ENCODE measurements around the gene PIMREG.

Gene PIMREG

DNA sequence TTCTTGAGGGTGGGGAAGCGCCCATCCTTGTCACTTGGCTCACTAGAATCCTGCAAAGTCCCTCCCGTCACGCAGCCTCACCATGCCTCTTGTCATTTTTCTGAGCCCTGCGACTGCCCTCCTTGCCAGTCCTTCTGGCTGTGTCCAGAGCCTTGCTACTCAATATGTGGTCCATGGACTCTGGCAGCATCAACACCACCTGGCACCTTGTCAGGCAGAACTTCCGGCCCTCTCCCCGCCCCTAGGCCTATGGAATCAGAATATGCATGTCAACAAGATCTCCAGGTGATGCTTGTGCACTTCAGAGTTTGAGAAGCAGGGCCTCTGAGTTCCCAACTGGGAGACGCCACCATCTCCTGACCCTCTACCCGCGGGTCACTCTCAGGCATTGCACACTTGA, 12.1 kb downstream of the PIMREG start:
- H3K27ac ChIP-seq (ENCODE audit: extremely low read depth, low read depth, low read length), result no peak overlapping the region
- H3K9me3 ChIP-seq (ENCODE audit: control insufficient read depth, insufficient read depth, low read depth, low read length), result no peaks in the 10 kb centered on the region
- ChIA-PET POLR2A (no interaction called here), CTCF (no interaction called here)
- no peaks in the 10 kb centered on the region for H3K4me1 ChIP-seq (ENCODE audit: control insufficient read depth, insufficient read depth, low read length)
- TF ChIP-seq, protein P1, sequence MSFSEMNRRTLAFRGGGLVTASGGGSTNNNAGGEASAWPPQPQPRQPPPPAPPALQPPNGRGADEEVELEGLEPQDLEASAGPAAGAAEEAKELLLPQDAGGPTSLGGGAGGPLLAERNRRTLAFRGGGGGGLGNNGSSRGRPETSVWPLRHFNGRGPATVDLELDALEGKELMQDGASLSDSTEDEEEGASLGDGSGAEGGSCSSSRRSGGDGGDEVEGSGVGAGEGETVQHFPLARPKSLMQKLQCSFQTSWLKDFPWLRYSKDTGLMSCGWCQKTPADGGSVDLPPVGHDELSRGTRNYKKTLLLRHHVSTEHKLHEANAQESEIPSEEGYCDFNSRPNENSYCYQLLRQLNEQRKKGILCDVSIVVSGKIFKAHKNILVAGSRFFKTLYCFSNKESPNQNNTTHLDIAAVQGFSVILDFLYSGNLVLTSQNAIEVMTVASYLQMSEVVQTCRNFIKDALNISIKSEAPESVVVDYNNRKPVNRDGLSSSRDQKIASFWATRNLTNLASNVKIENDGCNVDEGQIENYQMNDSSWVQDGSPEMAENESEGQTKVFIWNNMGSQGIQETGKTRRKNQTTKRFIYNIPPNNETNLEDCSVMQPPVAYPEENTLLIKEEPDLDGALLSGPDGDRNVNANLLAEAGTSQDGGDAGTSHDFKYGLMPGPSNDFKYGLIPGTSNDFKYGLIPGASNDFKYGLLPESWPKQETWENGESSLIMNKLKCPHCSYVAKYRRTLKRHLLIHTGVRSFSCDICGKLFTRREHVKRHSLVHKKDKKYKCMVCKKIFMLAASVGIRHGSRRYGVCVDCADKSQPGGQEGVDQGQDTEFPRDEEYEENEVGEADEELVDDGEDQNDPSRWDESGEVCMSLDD (tag by site-specific recombination; IDR thresholded peaks at IDR 0.05), result no peak
- TF ChIP-seq ZNF184 (tag by site-specific recombination; IDR thresholded peaks at IDR 0.05), result no peak
- TF ChIP-seq PRDM1 (tag by site-specific recombination; IDR thresholded peaks at IDR 0.05), result no peak
- TF ChIP-seq ZNF48 (tag by site-specific recombination; IDR thresholded peaks at IDR 0.05), result no peak
- TF ChIP-seq ZNF660 (tag by site-specific recombination; IDR thresholded peaks at IDR 0.05), result no peak
- no peak for TF ChIP-seq ZNF433 (tag by site-specific recombination; IDR thresholded peaks at IDR 0.05; ENCODE audit: low read depth)
- TF ChIP-seq MZF1 (tag by site-specific recombination; IDR thresholded peaks at IDR 0.05; ENCODE audit: borderline replicate concordance), result no peak
- TF ChIP-seq ZNF768 (tag by site-specific recombination; IDR thresholded peaks at IDR 0.05), result no peak
- no peak for TF ChIP-seq ZNF670 (tag by site-specific recombination; IDR thresholded peaks at IDR 0.05; ENCODE audit: low read depth)
- TF ChIP-seq, protein P2, sequence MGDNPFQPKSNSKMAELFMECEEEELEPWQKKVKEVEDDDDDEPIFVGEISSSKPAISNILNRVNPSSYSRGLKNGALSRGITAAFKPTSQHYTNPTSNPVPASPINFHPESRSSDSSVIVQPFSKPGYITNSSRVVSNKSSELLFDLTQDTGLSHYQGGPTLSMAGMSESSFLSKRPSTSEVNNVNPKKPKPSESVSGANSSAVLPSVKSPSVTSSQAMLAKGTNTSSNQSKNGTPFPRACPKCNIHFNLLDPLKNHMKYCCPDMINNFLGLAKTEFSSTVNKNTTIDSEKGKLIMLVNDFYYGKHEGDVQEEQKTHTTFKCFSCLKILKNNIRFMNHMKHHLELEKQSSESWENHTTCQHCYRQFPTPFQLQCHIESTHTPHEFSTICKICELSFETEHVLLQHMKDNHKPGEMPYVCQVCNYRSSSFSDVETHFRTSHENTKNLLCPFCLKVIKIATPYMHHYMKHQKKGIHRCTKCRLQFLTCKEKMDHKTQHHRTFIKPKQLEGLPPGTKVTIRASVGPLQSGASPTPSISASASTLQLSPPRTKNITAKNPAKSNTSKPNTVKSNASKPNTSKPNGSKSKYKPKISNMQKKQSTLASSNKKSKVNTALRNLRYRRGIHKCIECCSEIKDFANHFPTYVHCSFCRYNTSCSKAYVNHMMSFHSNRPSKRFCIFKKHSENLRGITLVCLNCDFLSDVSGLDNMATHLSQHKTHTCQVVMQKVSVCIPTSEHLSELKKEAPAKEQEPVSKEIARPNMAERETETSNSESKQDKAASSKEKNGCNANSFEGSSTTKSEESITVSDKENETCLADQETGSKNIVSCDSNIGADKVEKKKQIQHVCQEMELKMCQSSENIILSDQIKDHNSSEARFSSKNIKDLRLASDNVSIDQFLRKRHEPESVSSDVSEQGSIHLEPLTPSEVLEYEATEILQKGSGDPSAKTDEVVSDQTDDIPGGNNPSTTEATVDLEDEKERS (tag by site-specific recombination; IDR thresholded peaks at IDR 0.05), result no peak
- TF ChIP-seq GLI2 (tag by site-specific recombination; IDR thresholded peaks at IDR 0.05; ENCODE audit: borderline replicate concordance, low read depth), result no peak
- TF ChIP-seq, protein P3, sequence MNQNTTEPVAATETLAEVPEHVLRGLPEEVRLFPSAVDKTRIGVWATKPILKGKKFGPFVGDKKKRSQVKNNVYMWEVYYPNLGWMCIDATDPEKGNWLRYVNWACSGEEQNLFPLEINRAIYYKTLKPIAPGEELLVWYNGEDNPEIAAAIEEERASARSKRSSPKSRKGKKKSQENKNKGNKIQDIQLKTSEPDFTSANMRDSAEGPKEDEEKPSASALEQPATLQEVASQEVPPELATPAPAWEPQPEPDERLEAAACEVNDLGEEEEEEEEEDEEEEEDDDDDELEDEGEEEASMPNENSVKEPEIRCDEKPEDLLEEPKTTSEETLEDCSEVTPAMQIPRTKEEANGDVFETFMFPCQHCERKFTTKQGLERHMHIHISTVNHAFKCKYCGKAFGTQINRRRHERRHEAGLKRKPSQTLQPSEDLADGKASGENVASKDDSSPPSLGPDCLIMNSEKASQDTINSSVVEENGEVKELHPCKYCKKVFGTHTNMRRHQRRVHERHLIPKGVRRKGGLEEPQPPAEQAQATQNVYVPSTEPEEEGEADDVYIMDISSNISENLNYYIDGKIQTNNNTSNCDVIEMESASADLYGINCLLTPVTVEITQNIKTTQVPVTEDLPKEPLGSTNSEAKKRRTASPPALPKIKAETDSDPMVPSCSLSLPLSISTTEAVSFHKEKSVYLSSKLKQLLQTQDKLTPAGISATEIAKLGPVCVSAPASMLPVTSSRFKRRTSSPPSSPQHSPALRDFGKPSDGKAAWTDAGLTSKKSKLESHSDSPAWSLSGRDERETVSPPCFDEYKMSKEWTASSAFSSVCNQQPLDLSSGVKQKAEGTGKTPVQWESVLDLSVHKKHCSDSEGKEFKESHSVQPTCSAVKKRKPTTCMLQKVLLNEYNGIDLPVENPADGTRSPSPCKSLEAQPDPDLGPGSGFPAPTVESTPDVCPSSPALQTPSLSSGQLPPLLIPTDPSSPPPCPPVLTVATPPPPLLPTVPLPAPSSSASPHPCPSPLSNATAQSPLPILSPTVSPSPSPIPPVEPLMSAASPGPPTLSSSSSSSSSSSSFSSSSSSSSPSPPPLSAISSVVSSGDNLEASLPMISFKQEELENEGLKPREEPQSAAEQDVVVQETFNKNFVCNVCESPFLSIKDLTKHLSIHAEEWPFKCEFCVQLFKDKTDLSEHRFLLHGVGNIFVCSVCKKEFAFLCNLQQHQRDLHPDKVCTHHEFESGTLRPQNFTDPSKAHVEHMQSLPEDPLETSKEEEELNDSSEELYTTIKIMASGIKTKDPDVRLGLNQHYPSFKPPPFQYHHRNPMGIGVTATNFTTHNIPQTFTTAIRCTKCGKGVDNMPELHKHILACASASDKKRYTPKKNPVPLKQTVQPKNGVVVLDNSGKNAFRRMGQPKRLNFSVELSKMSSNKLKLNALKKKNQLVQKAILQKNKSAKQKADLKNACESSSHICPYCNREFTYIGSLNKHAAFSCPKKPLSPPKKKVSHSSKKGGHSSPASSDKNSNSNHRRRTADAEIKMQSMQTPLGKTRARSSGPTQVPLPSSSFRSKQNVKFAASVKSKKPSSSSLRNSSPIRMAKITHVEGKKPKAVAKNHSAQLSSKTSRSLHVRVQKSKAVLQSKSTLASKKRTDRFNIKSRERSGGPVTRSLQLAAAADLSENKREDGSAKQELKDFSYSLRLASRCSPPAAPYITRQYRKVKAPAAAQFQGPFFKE (tag by site-specific recombination; IDR thresholded peaks at IDR 0.05; ENCODE audit: borderline replicate concordance), result no peak
- no peak for TF ChIP-seq SCRT1 (tag by site-specific recombination; IDR thresholded peaks at IDR 0.05; ENCODE audit: borderline replicate concordance)
- TF ChIP-seq, protein P4, sequence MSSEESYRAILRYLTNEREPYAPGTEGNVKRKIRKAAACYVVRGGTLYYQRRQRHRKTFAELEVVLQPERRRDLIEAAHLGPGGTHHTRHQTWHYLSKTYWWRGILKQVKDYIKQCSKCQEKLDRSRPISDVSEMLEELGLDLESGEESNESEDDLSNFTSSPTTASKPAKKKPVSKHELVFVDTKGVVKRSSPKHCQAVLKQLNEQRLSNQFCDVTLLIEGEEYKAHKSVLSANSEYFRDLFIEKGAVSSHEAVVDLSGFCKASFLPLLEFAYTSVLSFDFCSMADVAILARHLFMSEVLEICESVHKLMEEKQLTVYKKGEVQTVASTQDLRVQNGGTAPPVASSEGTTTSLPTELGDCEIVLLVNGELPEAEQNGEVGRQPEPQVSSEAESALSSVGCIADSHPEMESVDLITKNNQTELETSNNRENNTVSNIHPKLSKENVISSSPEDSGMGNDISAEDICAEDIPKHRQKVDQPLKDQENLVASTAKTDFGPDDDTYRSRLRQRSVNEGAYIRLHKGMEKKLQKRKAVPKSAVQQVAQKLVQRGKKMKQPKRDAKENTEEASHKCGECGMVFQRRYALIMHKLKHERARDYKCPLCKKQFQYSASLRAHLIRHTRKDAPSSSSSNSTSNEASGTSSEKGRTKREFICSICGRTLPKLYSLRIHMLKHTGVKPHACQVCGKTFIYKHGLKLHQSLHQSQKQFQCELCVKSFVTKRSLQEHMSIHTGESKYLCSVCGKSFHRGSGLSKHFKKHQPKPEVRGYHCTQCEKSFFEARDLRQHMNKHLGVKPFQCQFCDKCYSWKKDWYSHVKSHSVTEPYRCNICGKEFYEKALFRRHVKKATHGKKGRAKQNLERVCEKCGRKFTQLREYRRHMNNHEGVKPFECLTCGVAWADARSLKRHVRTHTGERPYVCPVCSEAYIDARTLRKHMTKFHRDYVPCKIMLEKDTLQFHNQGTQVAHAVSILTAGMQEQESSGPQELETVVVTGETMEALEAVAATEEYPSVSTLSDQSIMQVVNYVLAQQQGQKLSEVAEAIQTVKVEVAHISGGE (tag by site-specific recombination; conservative IDR thresholded peaks at IDR 0.05; ENCODE audit: low read depth), result no peak
- no peak overlapping the region for H3K4me3 ChIP-seq (ENCODE audit: low read depth, low read length)
- no peaks in the 10 kb centered on the region for H3K36me3 ChIP-seq (ENCODE audit: control insufficient read depth in 2 of 2, insufficient read depth in 1 of 2, low read length in 2 of 2)

Data from HEK293 (cell line).